ENCODE data around the gene TM7SF2.

TM7SF2 gene

DNA sequence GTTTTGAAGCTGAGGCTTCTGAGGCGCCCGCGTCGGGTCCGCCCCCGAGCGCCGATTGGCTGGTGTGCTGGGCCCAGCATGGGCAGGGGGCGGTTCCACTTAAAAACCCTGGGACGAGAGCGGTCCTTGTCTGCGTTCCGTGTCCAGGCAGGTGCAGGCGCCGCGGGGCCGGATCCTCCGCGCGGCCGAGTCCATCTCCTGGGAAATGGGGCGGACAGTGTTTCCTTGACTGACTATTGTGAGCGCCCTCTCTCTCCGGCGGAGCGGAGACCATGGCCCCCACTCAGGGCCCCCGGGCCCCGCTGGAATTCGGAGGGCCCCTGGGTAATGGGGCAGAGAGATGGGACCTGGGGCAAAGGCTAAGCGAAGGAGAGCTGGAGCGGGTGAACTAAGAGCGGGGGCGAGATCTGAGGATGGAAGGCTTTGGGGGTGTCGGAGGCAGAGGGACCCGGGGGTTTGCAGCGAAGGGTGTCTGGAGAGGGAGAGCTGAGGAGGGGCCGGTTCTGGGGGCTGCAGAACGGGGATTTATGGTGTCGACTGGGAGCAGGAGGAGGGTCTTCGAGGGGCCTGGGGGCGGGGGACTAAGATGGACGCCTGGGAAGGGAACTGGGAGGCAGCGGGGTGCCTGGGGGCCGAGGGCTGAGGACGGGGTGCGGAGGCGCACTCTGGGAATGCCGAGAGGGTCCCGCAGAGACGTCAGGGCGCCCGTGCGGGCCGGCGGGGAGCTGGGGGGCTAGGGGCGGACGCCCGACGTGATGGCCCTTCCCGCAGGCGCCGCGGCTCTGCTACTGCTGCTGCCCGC, at the start of gene TM7SF2:
Gene TM7SF2 (plus strand): TSS at position 129 of the 802 bp plus-strand sequence. CDS start 144 bp downstream, at position 273.
- DNase-seq (ENCODE audit: low spot score): peak; percentile 98

DNA sequence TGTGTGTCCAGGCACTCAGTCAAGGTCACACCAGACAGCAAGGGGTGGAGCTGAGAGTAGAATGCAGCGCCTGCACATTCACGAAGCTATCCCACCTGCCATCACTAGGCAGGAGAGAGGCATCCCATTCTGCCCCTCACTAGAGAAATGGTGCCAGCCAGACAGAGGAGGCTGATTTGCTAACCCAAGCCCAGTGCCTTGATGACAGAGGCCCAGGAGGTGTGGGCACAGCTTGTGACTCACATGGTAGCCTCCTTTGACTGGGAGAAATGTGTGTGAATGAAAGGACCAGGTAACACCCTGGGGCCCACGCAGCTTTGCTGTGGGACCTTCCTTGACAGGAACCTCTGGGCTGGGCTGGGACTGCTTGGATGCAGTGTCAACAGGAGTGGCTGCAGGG, 48.1 kb upstream of the TM7SF2 start:
- DNase-seq (ENCODE audit: low spot score): no peak

DNA sequence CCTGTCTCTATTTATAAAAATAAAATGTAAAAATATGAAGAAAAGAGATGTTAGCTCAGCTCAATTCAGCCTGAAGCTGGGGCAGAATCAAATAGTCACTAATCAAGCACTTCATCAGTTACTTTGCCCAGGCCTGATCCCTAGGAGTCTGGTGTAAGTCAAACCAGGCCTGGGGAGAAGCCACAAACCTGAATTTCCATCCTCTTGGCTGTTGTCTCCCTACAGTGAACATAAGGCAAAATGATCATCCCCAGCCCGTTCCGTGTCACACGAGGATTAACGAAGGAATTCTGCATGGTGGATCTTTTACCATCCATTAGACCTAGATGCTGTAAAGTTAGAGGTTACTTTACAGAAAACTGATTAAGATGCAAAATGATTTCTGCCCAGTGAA, 46.8 kb upstream of the TM7SF2 start:
- DNase-seq (ENCODE audit: low spot score): no peak

DNA sequence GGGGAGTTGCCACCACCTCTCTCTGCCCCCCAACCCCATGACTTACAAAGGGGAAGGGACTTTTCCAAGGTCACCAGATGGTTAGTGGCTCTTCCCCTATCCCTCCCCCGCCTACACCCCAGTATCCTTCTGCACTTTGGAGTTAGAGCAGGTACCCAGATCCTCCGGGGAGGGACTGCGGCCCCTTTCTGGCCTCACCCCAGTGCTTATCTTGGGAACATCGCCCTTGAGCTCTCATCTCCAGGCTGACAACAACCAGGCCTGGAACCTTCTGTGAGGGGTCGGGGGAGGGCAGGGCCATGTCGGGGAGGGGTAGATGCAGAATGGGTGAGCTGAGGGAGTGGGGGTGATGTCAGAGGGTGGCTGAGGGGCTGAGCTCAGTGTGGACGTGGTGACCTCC, 45.8 kb upstream of the TM7SF2 start:
- DNase-seq (ENCODE audit: low spot score): no peak

DNA sequence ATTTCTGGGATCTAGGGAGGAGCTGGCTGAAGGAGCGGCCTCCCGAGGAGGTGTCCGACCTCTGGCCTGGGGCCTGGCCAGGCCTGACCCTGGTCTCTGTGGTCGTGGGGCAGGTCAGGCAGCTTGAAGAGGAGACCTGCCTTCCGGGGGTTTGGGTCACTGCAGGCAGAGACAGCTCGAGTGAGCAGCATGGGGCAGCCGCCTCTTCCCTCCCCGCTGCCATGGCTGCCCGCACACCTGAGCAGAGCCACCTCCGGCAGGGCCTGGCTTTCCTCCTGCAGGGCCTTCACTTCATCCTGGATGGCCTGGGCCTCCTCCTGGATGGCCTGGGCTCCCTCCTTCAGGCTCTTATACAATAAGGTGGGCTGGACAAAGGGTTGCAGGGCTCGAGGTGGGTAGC, 45.4 kb upstream of the TM7SF2 start:
- no peak for DNase-seq (ENCODE audit: low spot score)

DNA sequence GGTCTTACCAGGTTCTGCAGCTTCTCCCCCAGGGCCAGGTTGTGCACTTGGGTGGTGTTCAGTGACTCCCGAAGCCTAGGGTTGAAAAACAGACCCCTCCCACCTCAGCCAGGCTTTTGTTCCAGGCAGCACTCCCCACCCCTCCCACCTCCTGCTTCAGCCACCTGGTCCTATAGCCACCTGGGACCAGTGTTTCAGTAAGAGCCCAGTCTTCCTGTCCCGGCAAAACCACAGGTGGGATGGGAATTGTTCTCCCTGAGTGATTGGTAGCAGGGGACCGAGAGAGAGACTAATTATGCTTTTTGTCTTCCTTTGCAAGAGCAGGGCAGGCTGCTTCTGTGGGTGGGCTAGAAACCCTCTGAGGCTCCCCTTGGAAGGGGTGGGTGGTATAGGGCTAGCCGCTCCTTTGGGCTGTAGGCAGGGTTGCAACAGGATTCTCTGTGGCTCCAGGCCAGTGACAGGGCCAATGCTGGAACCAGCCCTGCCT, 44.8 kb upstream of the TM7SF2 start:
- DNase-seq (ENCODE audit: low spot score): no peak

DNA sequence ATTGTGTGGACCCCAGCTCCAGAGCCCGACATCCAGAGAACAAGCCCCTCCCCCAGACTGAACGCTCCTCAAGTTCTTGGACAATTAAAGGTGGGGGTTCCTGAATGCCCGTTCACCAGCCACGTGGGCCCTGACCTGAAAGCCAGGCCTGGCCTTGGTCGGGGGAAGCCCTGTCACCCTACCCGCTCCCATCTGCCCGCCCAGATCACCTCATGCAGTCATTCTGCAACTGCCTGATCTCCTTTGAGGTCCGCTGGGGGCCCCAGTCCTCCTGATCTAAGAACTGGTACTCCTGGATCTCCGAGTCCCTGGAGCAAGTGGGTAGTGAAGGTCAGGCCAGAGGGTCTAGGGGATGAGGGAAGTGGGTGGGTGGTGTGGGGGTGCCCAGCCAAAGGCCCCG, 44.2 kb upstream of the TM7SF2 start:
- DNase-seq (ENCODE audit: low spot score): no peak

DNA sequence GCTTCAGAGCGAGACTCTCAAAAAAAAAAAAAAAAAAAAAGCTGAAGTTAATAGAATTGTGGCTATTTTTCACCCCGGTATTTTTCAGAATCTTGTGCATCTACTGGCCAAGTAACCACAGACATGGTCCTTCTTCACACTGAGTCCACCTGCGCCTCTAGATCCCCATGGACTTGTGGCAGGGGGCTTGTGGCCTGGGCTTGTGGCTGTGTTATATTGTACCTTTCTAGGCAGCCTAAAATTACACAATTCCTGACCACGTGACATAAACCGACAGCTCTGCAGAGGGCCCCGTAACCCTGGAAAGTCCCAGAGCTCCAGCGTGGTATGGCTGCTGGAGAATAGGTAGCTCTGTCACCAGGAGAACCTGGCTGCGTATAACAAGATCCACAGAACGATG, 42.5 kb upstream of the TM7SF2 start:
- no peak for DNase-seq (ENCODE audit: low spot score)

DNA sequence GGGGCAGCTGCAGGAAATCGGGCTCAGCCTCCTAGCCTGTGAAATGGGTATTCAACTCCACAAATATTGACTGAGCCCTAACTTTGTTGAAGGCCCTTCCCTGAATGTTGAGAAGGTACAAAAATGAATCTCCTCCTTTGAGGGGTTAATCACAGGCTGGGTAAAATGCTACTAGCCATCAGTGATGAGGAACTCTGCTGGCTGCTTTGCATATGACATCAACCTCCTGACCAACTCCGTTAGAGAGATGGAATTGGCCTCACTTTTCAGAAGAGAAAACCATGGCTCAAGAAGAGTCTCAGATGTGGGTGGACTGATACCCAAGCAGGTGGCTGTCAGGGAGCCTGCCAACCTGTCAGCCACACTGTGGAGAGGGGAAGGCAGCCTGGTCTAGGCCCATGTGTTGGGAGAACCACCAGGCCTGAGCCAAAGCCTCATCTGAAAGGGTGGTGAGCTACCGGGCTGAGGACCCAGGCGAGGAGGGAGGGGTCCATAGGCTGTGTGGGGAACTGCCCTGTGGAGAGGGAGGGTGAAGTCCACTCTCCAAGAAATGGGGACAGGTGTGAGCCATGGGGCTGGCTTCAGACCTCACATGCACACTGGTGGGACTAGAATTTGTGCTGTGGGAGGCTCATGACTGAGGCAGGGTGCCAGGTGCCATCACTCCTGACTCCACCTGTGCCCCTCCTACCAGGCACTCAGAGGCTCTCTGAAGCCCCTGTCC, 39.6 kb upstream of the TM7SF2 start:
- DNase-seq (ENCODE audit: low spot score): no peak

DNA sequence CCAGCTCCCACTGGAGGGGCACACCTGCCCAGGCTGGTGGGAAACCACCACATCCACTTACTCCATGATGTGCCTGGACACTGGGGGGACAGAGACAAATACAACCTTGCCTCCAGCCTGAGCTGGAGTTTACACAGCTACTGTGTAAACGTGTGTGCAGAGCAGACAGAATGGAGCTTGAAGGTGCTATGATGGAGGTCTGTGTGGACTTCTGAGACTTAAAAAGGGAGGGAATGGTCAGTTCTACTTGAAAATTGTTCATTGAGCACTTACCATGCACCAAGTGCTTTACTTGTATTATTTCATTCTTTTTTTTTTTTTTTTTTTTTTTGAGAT, 39.1 kb upstream of the TM7SF2 start:
- no peak for DNase-seq (ENCODE audit: low spot score)

DNA sequence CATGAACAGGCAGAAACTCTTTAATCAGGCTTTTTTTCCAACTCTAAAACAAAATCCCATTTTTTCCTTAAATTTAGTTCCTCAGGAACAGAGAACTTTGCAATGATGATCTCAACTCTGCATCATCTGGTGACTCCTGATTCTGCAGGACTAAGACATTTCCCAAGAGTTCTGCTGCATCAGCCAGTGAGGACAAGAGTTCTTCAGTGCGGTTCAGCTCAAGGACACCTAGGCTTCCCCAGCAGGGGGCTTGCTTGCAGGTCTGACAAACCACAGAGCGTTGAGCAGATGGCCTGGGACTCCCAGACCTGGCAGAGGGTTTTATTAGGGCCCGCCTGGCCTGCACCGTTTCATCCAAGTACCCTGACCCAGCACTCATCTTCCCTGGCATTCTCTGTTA, 34.2 kb upstream of the TM7SF2 start:
- DNase-seq (ENCODE audit: low spot score): no peak

DNA sequence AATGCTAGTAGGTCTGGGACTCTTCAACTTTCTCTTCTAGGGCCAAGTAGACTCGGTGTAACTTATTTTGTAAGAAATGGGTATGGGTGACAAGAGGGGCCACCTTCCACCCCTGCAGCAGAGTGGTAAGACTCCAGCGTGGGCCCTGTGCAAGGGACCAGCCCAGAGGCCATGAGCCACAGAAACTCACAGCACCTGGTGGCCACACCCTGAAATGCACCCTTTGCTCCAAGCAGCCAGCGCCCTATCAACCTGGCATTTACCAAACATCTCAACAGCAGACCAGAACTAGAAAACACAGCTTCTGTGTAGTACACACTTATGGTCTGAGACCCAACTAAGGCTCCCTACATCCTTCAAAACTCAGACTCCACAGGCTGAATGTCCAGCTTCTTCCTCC, 33.5 kb upstream of the TM7SF2 start:
- peak; percentile 36 for DNase-seq (ENCODE audit: low spot score)

DNA sequence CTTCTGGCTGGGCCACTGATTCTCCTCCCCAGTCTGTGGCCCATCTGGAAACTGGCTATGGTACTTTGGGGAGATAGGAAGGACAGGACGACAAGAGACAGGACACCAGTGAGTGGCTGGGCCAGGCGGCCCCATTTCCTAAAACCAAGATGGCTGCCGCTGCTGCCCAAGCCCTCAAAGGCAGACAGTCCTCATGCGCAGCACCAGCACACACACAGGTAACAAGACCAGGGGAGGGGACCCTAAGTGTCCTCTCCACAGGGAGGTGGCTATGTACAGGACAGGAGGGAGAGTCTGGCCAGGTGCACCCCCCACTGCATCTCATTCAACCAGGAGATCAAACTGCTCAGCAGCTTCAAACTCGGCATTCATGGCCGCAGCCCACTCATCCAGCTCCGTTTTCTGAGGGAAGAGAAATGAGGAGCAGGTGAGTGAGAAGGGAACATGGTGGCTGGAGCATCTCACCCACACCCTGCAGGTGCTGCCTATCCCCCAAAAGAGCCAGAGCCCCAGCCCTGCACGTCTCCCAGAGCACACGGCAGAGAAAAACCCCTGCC, 32.8 kb upstream of the TM7SF2 start:
- no peak for DNase-seq (ENCODE audit: low spot score)

DNA sequence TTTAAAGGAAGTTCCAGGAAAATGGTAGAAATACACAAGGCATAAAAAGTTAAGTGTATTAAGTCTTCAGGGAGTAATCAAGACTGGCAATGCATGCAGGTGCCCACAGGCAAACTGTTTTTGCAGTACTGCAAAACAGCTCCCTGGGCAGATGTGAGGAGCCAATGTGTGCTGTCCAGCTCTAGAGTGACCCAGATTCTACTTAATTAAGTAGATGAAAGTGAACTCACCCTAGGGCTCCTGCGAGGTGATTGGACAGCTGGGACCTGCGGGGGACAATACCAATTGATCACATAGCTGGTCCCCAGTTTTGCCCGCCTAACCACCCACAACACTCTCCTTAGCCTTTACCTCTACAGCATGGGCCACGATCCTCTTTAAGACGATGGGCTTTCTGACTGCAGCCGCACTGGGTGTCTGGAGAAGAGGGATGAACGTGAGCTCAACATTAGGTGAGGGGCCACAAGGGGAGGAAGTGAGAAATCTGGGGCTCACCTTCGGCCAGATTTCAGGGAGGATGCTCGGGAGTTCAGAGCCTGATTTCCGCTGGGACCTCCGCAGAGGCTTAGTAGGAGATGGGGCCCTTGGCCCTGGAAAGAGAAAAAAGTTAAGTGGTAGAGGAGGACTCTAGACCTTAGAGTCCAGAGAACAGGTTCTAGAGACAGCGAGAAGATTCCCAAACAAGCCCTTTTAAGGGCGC, 28.4 kb upstream of the TM7SF2 start:
- no peak for DNase-seq (ENCODE audit: low spot score)

DNA sequence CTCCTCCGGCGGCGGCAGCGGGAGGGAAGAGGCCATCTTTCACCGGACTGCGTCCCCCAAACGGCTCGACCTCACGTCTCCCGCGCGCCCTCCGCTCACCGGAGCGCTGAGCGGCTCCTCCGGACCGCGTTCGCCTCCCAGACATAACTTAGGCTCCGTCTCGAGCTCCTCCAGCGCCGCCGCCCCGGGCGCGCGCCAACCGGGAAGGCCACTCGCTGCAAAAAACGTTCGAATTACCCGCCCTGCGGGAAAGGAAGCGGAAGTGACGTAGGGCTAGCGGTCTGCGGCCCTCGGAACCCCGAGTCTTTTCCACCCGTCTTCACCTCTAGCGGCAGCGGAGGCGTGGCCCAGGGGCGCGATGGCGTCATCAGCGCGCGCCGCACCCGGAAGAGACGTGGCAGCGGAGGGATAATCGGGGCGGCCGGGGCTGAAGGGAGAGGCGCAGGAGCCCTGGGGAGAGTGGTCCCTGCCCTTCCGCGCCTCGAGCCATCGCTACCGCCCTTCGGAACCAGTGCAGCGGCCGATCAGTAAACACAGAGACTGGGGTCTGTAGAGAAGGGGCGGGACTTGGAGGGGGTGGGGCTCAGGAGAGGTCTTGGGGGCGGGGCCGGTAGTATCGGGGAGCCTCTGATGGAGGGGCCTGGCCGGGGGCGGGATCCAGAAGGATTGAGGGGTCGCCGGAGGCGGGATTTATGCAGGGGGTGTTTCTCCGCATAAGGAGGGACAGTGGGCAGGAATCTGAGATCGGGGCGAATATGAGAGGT, 27.7 kb upstream of the TM7SF2 start, which contains the start of the genes CDCA5 and ZFPL1:
Gene CDCA5 (minus strand): TSS at position 207 of the 764 bp plus-strand sequence. CDS start 62 bp downstream, at position 145.
Gene ZFPL1 (plus strand): TSS at position 389 of the 764 bp plus-strand sequence. CDS start 477 bp downstream, outside the sequence.
- DNase-seq (ENCODE audit: low spot score): peak; percentile 100

DNA sequence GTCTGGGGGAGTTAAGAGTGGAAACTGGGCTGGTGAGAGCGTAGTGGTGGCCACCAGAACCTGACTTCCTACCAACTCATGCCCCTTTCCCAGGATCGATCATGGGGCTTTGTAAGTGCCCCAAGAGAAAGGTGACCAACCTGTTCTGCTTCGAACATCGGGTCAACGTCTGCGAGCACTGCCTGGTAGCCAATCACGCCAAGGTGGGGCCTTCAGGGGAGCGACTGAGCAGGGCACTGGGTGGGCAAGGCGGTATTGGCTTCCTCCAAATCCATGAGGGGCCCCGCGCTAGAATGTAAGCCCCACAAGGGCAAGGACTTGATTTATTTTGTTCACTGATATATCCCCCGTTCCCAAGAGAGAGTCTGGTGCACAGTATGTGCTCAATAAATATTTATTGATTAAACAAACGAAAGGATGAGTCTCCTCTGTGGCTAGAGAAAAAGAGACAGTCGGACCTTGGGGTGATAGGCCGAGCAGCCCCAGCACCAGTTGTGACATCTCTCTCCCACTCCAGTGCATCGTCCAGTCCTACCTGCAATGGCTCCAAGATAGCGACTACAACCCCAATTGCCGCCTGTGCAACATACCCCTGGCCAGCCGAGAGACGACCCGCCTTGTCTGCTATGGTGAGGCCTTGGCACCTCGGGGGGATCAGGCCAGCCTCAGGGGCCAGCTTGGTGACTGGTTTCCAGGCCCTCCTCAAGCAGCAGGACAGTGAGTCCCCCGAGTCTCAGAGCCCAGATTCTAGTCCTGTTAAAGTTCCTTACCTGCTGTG, 26.9 kb upstream of the TM7SF2 start:
- DNase-seq (ENCODE audit: low spot score): no peak

DNA sequence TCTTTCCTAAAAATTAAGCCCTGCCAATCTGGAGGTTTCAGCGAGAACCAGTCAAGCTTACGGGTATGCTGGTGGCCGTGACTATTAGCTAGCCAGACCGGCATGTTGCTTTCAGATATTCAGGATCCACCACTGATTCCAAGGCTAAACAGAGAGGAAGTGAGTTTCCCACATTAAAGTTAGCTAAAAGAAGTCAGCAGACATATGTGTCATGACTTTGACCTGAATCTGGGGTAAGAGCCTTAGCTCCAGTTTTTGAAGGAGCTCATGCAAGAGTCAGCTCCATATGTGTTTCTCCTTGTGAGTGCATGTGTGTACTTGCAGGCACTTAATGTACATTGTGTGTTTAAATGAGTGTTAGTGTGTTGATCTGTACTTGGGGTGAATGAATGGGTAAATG, 26.2 kb upstream of the TM7SF2 start:
- DNase-seq (ENCODE audit: low spot score): no peak

DNA sequence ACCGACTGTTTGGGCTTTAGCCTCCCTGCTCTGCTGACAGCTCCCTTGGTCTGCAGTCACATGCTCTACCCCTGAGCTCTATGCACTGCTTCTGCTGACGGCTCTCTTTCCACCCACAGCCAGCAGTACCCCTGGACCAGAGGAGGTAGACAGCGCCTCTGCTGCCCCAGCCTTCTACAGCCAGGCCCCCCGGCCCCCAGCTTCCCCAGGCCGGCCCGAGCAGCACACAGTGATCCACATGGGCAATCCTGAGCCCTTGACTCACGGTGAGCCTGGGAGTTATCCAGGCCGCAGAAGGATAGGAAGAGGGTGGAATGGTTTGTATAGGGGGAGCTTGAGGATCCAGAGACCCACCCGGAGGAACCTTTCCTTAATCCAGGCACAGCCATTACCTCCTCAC, 24.9 kb upstream of the TM7SF2 start:
- DNase-seq (ENCODE audit: low spot score): no peak

DNA sequence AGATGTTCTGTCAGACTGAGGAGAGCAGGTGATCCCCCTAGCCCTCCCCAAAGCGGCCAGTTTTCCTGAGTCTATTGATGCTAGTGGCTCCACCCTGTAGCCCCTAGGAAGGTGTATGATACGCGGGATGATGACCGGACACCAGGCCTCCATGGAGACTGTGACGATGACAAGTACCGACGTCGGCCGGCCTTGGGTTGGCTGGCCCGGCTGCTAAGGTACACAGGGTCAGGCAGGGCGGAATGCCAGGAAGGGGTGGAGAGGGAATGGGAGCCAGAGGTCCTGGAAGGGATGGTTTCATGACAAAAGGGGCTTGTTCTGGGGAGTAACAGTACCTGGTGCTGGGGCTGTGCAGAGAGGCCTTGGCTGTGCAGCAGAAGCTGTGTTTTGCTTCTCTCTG, 24.5 kb upstream of the TM7SF2 start:
- DNase-seq (ENCODE audit: low spot score): no peak

DNA sequence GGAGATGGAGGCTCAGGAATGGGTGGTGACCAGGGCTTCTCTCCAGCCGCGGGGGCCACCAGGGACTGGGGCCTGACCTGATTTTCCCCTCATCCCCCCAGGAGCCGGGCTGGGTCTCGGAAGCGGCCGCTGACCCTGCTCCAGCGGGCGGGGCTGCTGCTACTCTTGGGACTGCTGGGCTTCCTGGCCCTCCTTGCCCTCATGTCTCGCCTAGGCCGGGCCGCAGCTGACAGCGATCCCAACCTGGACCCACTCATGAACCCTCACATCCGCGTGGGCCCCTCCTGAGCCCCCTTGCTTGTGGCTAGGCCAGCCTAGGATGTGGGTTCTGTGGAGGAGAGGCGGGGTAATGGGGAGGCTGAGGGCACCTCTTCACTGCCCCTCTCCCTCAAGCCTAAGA, 23.8 kb upstream of the TM7SF2 start:
- no peak for DNase-seq (ENCODE audit: low spot score)

DNA sequence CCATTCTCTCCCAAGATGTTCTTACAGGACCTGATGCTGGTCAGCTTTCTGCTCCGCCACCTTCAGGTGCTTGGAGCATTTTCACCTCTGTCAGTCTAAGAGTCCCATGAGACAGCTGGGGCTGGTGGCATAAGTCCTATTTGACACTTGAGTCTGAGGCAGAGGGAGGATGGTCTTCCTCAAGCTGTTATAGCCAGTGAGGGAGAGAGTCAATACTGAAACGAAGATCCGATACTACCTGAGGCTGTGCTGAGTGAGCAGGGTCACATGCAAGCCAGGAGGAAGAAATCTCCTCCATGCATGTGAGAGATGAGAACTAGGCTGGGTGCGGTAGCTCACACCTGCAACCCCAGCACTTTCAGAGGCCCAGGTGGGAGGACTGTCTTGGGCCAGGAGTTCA, 22.1 kb upstream of the TM7SF2 start:
- no peak for DNase-seq (ENCODE audit: low spot score)

All from GM03348 (cell line).